PC-3 (cell line): ENCODE results near the gene HEXD. TPM values are rescaled to one million over a fixed set of nuclear protein-coding genes. Genes with fewer than 3 reads are reported as not detected.

Experiments used
- ATAC-seq: fragments of 200-7000 bp; cut with Tn5 transposase; 2 replicates; pipeline ENCODE4 v1.9.1; 2020; ENCODE audit warnings: mild to moderate bottlenecking, moderate library complexity
- BruUV-seq: library from RNA; stranded (reverse); fragments of 400-500 nt; replicated peaks from 2 replicates; lab custom pipeline; 2021; lab: Mats Ljungman, UMichigan
- CTCF ChIA-PET: fragments of 300-600 bp; sonication (Branson Sonifier 250); formaldehyde crosslinking; loops from one replicate; lab custom pipeline; 2022; ENCODE audit warnings: antibody characterized with exemption; lab: Charles Lee
- POLR2A ChIA-PET: fragments of 300-600 bp; sonication (Branson Sonifier 250); formaldehyde crosslinking; loops from one replicate; lab custom pipeline; 2022; ENCODE audit warnings: antibody characterized with exemption; ENCODE audit not compliant: unreplicated experiment; lab: Charles Lee
- DNase-seq: peaks from one replicate; pipeline ENCODE4 v3.0.0-alpha.2; 2015
- H2AFZ ChIP-seq: fragments of 300-600 bp; sonication (generic); 2 replicates; pipeline ENCODE4 v1.6.0; 2016; ENCODE audit warnings: antibody characterized with exemption, low read length
- H3F3A ChIP-seq: fragments of 300-600 bp; sonication (generic); one replicate; pipeline ENCODE4 v1.6.0; 2017; ENCODE audit warnings: antibody characterized with exemption, low read length, control low read depth, mild to moderate bottlenecking; ENCODE audit not compliant: unreplicated experiment
- H3K27ac ChIP-seq: fragments of 300-600 bp; sonication (generic); 2 replicates; pipeline ENCODE4 v1.5.1; 2016; ENCODE audit warnings: mild to moderate bottlenecking, low read length
- H3K27me3 ChIP-seq: fragments of 300-600 bp; sonication (generic); 2 replicates; pipeline ENCODE4 v1.6.1; 2016; ENCODE audit warnings: low read length, mixed read lengths
- H3K36me3 ChIP-seq: fragments of 300-600 bp; sonication (generic); 2 replicates; pipeline ENCODE4 v1.6.1; 2016; ENCODE audit warnings: low read depth, mixed run types, low read length, mixed read lengths
- H3K4me1 ChIP-seq: fragments of 300-600 bp; sonication (generic); 2 replicates; pipeline ENCODE4 v1.5.1; 2016; ENCODE audit warnings: low read length; ENCODE audit not compliant: insufficient read depth
- H3K4me2 ChIP-seq: fragments of 300-600 bp; sonication (generic); 2 replicates; pipeline ENCODE4 v1.6.0; 2016; ENCODE audit warnings: low read length
- H3K4me3 ChIP-seq: fragments of 300-600 bp; sonication (generic); 2 replicates; pipeline ENCODE4 v1.5.1; 2016; ENCODE audit warnings: mild to moderate bottlenecking, low read length, mixed read lengths
- H3K79me2 ChIP-seq: fragments of 300-600 bp; sonication (generic); 2 replicates; pipeline ENCODE4 v1.6.1; 2017; ENCODE audit warnings: low read length, mixed read lengths
- H3K9ac ChIP-seq: fragments of 300-600 bp; sonication (generic); 2 replicates; pipeline ENCODE4 v1.6.0; 2016; ENCODE audit warnings: mild to moderate bottlenecking, low read length
- H3K9me2 ChIP-seq: fragments of 300-600 bp; sonication (generic); replicated peaks from 2 replicates; pipeline ENCODE4 v1.6.1; 2016; ENCODE audit warnings: mixed run types, low read length, mixed read lengths
- H3K9me3 ChIP-seq: fragments of 300-600 bp; sonication (generic); 2 replicates; pipeline ENCODE4 v1.6.1; 2016; ENCODE audit warnings: low read length, mixed read lengths
- H4K20me1 ChIP-seq: fragments of 300-600 bp; sonication (generic); 2 replicates; pipeline ENCODE4 v1.6.1; 2016; ENCODE audit warnings: low read length, mixed read lengths
- CTCF ChIP-seq: fragments of 300-600 bp; sonication (generic); conservative IDR thresholded peaks from 2 replicates; pipeline ENCODE4 v1.5.1; 2017; ENCODE audit warnings: antibody characterized with exemption, low read depth, mild to moderate bottlenecking, low read length
- EZH2 ChIP-seq: fragments of 300-600 bp; sonication (generic); IDR thresholded peaks from one replicate; pipeline ENCODE4 v1.6.1; 2017; ENCODE audit warnings: antibody characterized with exemption, mild to moderate bottlenecking, low read length; ENCODE audit not compliant: unreplicated experiment
- EZH2phosphoT487 ChIP-seq: fragments of 300-600 bp; sonication (generic); IDR thresholded peaks from 2 replicates; pipeline ENCODE4 v1.6.1; 2018; ENCODE audit warnings: mild to moderate bottlenecking, antibody characterized with exemption, low read length, borderline replicate concordance
- intact Hi-C: fragments of 100-400 bp; cut with micrococcal nuclease; formaldehyde crosslinking; loops from 2 replicates; pipeline ENCODE4 v1.9.0; 2023
- total RNA-seq: library from RNA; depleted of rRNA; stranded (reverse); fragments of >200 nt; gene quantifications from 2 replicates; pipeline ENCODE4 v1.2.3, GENCODE V29; 2014

HEXD gene
- total RNA-seq, 1 experiment from 2014 or later, result 12.7 TPM

DNA sequence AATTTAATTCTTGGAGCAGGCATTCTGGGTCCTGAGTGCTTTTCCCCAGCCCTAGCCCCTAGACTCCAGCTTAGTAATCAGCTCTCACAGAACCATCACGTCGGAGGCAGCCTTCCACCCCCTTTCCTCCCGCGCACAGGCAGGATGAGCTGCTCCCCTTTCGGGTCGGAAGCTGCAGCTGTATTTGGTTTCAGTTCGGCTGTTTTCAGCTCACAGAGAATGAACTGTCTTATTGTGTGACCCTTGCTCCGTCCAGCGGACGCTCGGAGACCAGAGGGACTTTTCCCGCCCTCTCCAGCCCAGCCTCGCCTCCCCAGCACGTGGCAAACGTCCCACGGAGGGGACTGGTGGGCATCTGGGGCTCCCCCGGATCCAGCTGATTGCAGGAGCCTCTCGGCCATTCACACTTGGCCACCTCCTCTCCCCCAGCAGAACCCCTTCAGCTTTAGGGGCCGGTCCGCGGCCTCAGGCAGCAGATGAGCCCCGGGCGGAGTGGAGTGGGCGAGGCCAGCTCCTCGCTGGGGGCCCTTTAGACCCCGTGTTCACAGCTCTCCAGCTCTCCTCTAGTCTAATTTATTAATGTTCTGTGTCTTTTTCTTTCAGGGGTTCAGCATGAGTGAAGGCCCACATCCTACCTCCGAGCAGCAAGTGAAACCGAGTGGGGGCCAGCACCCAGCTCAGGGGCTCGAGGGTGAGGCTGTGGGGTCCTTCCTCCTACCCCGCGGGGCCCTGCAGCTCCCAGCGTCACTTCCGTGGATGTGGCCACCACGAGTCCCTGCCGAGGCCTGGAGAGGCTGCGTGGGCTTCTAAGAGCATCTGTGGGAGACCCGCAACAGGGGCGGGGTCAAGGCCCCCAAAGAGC lies 47.4 kb upstream of the HEXD start:
- H3K9ac ChIP-seq, result no peak overlapping the region
- H3K9me3 ChIP-seq, result no peaks in the 10 kb centered on the region
- CTCF ChIA-PET, result interaction anchor here (0.6 kb wide), 1 partner anchor 125 kb away, joined by 3 read pairs; no protein-coding TSS in a partner anchor
- TF ChIP-seq EZH2, result no peak
- no peak for TF ChIP-seq EZH2phosphoT487
- POLR2A ChIA-PET, result interaction anchor here (0.6 kb wide), 1 partner anchor 216 kb away, joined by 3 read pairs; no protein-coding TSS in a partner anchor
- BruUV-seq, result no TSS peak
- no peaks in the 10 kb centered on the region for H3K79me2 ChIP-seq
- H3K27ac ChIP-seq, result no peak overlapping the region
- H3K4me1 ChIP-seq, result peaks cover 6% of the 10 kb centered on the region; the same call in 1 of the 2 replicates
- H2AFZ ChIP-seq, result peak overlapping the region; percentile 90
- no peaks in the 10 kb centered on the region for H3K9me2 ChIP-seq
- peak overlapping the region; percentile 90 for H3K4me2 ChIP-seq
- H3K36me3 ChIP-seq, result no peaks in the 10 kb centered on the region
- DNase-seq (peak; percentile 8), ATAC-seq (peak; percentile 59)
- peak overlapping the region; percentile 68 for H3K4me3 ChIP-seq
- H3K27me3 ChIP-seq, result no peaks in the 10 kb centered on the region
- H3F3A ChIP-seq, result no peaks in the 10 kb centered on the region
- H4K20me1 ChIP-seq, result no peaks in the 10 kb centered on the region
- intact Hi-C loops, result no loop called here

DNA sequence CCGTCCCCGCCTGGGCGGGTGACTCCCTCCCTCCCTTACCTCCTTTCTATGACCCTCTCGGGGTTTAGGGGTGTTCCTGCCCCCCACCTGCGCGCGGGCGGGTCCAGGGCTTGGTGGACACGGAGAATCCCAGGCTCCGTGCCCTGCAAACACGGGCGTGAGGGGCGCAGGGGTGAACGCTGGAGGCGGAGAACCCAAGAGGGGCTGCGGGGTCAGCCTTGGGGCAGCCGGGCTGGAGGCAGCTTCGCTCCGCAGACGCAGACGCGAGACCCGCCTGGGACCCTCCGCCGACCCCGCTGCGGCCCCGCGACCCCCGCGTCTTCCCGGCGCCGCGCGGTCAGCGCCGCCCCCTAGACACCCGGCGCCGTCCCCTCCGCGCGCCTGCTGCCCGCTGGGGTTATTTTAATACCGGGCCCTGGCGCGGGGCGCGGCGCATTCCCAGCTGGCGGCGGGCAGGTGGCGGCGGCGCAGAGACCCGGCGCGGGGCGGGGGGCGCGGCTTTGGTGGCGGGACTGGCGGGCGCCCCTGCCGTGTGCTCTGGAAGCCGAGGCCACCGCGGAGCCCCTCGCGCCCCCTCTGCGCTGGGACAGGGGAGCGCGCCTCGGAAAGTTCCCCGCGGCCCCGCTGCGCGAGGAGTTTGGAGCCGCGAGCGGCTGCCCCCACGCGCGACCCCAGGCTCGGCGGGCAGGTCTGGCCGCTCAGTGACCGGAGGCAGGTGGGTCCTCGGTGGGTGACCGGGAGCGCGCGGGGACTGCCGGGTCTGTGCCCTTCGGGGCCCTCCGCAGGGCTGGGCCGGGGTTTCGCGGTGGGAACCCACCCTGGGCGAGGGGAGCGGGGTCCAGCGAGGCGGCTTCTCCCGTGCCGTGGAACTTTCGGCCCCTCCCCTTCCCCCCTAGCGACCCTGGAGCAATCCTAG lies 46.6 kb upstream of the HEXD start, which contains the start of gene UTS2R:
TSS of gene UTS2R (plus strand) at position 433 of the 916 bp plus-strand sequence. CDS start 2,560 bp downstream, outside the sequence.
- POLR2A ChIA-PET, result no interaction called here
- Histone ChIP-seq H4K20me1 (no peaks in the 10 kb centered on the region), H3F3A (no peaks in the 10 kb centered on the region), H3K4me1 (peaks cover 6% of the 10 kb centered on the region; the same call in 1 of the 2 replicates), H3K9me3 (no peaks in the 10 kb centered on the region), H3K9me2 (no peaks in the 10 kb centered on the region), H3K4me3 (peak within 1 kb of the TSS; percentile 68), H3K79me2 (no peaks in the 10 kb centered on the region), H3K4me2 (peak within 1 kb of the TSS; percentile 90), H2AFZ (peak within 1 kb of the TSS; percentile 90), H3K27ac (no peak within 1 kb of the TSS), H3K36me3 (no peaks in the 10 kb centered on the region), H3K9ac (no peak within 1 kb of the TSS), H3K27me3 (no peaks in the 10 kb centered on the region)
- BruUV-seq, result no TSS peak
- intact Hi-C loops, result no loop called here
- no peak for DNase-seq
- TF ChIP-seq EZH2phosphoT487, result no peak
- TF ChIP-seq EZH2, result no peak
- no peak for TF ChIP-seq CTCF
- no peak for ATAC-seq
- CTCF ChIA-PET, result no interaction called here
